ENCODE measurements around the gene FGFRL1. TPM values are rescaled to one million over a fixed set of nuclear protein-coding genes. Genes with fewer than 3 reads are reported as not detected.

FGFRL1 gene
- total and polyA plus RNA-seq, 2 experiments from 2014 or later, result 28.1 to 34.0 TPM

DNA sequence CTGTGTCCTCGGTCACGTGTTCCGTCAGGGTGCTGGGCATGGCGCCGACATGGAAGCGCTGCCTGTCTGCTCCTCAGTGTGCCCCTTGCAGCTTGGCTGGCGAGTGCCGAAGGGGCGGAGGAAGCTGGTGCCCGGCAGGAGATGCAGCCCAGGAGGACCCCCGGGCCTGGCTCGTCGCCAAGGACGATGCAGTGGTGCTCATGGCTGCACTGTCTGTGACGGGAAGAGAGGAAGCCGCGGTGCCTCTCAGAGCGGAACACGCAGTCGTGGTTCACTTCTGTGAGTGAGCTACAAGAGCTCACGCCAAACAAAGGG lies 38.1 kb downstream of the FGFRL1 start:
- no peaks in the 10 kb centered on the region for H3K36me3 ChIP-seq (replicated peaks; ENCODE audit: insufficient read depth, low read depth)
- H2AFZ ChIP-seq, result no peak overlapping the region
- no peaks in the 10 kb centered on the region for H3K9me3 ChIP-seq (ENCODE audit: low read depth)
- no peaks in the 10 kb centered on the region for H4K20me1 ChIP-seq (ENCODE audit: insufficient read depth, poor library complexity, severe bottlenecking)
- no peak for DNase-seq (ENCODE audit: low spot score)
- WGBS (ENCODE audit: low lambda C conversion rate, missing lambda C conversion rate), result 92% methylated on average over 21 of the region's 21 CpGs
- H3K4me1 ChIP-seq (ENCODE audit: insufficient read depth), result peaks cover 7% of the 10 kb centered on the region
- peaks cover 11% of the 10 kb centered on the region for H3K27me3 ChIP-seq
- H3K4me2 ChIP-seq, result no peak overlapping the region
- H3K79me2 ChIP-seq, result no peaks in the 10 kb centered on the region
- TF ChIP-seq EZH2phosphoT487 (IDR thresholded peaks at IDR 0.05; ENCODE audit: low read depth, severe bottlenecking, unreplicated experiment), result no peak
- TF ChIP-seq, protein P1, sequence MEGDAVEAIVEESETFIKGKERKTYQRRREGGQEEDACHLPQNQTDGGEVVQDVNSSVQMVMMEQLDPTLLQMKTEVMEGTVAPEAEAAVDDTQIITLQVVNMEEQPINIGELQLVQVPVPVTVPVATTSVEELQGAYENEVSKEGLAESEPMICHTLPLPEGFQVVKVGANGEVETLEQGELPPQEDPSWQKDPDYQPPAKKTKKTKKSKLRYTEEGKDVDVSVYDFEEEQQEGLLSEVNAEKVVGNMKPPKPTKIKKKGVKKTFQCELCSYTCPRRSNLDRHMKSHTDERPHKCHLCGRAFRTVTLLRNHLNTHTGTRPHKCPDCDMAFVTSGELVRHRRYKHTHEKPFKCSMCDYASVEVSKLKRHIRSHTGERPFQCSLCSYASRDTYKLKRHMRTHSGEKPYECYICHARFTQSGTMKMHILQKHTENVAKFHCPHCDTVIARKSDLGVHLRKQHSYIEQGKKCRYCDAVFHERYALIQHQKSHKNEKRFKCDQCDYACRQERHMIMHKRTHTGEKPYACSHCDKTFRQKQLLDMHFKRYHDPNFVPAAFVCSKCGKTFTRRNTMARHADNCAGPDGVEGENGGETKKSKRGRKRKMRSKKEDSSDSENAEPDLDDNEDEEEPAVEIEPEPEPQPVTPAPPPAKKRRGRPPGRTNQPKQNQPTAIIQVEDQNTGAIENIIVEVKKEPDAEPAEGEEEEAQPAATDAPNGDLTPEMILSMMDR (IDR thresholded peaks at IDR 0.05; ENCODE audit: poor library complexity), result no peak
- no peak for TF ChIP-seq EZH2 (IDR thresholded peaks at IDR 0.05; ENCODE audit: borderline replicate concordance)
- H3K27ac ChIP-seq, result no peak overlapping the region
- H3K9me2 ChIP-seq (replicated peaks; ENCODE audit: insufficient read depth), result no peaks in the 10 kb centered on the region
- no peak overlapping the region for H3K4me3 ChIP-seq

GRCh38 chr4:1050486-1051213 lies 39.2 kb downstream of the FGFRL1 start:
- Histone ChIP-seq H3K4me3 (no peak overlapping the region), H3K9me2 (replicated peaks; ENCODE audit: insufficient read depth) (no peaks in the 10 kb centered on the region)

DNA sequence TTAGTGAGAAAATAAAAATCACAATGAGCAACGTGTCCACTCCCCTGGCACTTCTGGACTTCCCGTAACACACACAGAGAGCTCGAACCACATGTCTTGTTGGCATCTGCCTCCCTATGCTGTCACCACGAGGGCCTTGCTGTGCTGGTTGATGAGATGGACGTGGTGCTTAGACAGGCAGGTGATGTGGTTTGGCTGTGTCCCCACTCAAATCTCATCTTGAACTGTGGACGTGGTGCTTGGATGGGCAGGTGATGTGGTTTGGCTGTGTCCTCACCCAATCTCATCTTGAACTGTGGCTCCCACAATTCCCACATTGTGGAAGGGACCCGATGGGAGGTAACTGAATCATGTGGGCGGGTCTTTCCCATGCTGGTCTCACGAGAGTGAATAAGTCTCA lies 40.0 kb downstream of the FGFRL1 start:
- TF ChIP-seq, protein P1 (IDR thresholded peaks at IDR 0.05; ENCODE audit: poor library complexity), result no peak
- TF ChIP-seq EZH2 (IDR thresholded peaks at IDR 0.05; ENCODE audit: borderline replicate concordance) (no peak), EZH2phosphoT487 (IDR thresholded peaks at IDR 0.05; ENCODE audit: low read depth, severe bottlenecking, unreplicated experiment) (no peak)
- Histone ChIP-seq H3K4me1 (ENCODE audit: insufficient read depth) (peaks cover 6% of the 10 kb centered on the region), H2AFZ (no peak overlapping the region), H4K20me1 (ENCODE audit: insufficient read depth, poor library complexity, severe bottlenecking) (no peaks in the 10 kb centered on the region), H3K79me2 (no peaks in the 10 kb centered on the region), H3K4me3 (no peak overlapping the region), H3K4me2 (no peak overlapping the region), H3K27me3 (peaks cover 23% of the 10 kb centered on the region), H3K9me3 (ENCODE audit: low read depth) (no peaks in the 10 kb centered on the region), H3K27ac (no peak overlapping the region), H3K9me2 (replicated peaks; ENCODE audit: insufficient read depth) (no peaks in the 10 kb centered on the region), H3K36me3 (replicated peaks; ENCODE audit: insufficient read depth, low read depth) (no peaks in the 10 kb centered on the region)
- 77% methylated on average over 9 of the region's 9 CpGs for WGBS (ENCODE audit: low lambda C conversion rate, missing lambda C conversion rate)
- no peak for DNase-seq (ENCODE audit: low spot score)

More at GRCh38 chr4:1050486-1051213, 39.2 kb downstream of the FGFRL1 start:
- peaks cover 6% of the 10 kb centered on the region for H3K4me1 ChIP-seq (ENCODE audit: insufficient read depth)
- no peaks in the 10 kb centered on the region for H3K79me2 ChIP-seq
- no peak for DNase-seq (ENCODE audit: low spot score)
- no peak overlapping the region for H2AFZ ChIP-seq
- H3K4me2 ChIP-seq, result no peak overlapping the region
- WGBS (ENCODE audit: low lambda C conversion rate, missing lambda C conversion rate), result 65% methylated on average over 40 of the region's 40 CpGs
- no peak overlapping the region for H3K27ac ChIP-seq
- H3K27me3 ChIP-seq, result peaks cover 15% of the 10 kb centered on the region
- TF ChIP-seq, protein P1 (IDR thresholded peaks at IDR 0.05; ENCODE audit: poor library complexity), result peak; percentile 45
- TF ChIP-seq EZH2phosphoT487 (IDR thresholded peaks at IDR 0.05; ENCODE audit: low read depth, severe bottlenecking, unreplicated experiment) (no peak), EZH2 (IDR thresholded peaks at IDR 0.05; ENCODE audit: borderline replicate concordance) (no peak)
- no peaks in the 10 kb centered on the region for H3K9me3 ChIP-seq (ENCODE audit: low read depth)
- H3K36me3 ChIP-seq (replicated peaks; ENCODE audit: insufficient read depth, low read depth), result no peaks in the 10 kb centered on the region
- no peaks in the 10 kb centered on the region for H4K20me1 ChIP-seq (ENCODE audit: insufficient read depth, poor library complexity, severe bottlenecking)
